Upper lobe of left lung (tissue), 4 donors: ENCODE results near the gene ANKRD35.
A peak's percentile ranks its signal among the peaks of the same experiment; 100 is the strongest.

Experiments used
- EP300 ChIP-seq, 4 donors: sonication (generic); formaldehyde crosslinking; IDR thresholded peaks; one replicate each; pipeline ENCODE4 v1.5.1; 2017; ENCODE audit warnings: antibody characterized with exemption in 4 of 4, control low read depth in 2 of 4
- POLR2A ChIP-seq, 4 donors: fragments of 450-650 bp; IDR thresholded peaks; one replicate each; pipeline ENCODE4 v1.5.1; 2016 to 2017; ENCODE audit warnings: antibody characterized with exemption in 4 of 4, mild to moderate bottlenecking in 2 of 4
- POLR2AphosphoS5 ChIP-seq, 2 donors: sonication (generic); formaldehyde crosslinking; IDR thresholded peaks; one replicate each; pipeline ENCODE4 v1.5.1; 2017; ENCODE audit warnings: antibody characterized with exemption in 2 of 2
- TF ChIP-seq, protein P1 (sequence below), 6 experiments: fragments of 450-650 bp in 4 of 6; fragments of 200-600 bp in 2 of 6; sonication (generic) in 2 of 6; IDR thresholded peaks; one replicate each; pipeline ENCODE4 v1.5.1; 2016 to 2019; ENCODE audit warnings: antibody characterized with exemption in 6 of 6

DNA sequence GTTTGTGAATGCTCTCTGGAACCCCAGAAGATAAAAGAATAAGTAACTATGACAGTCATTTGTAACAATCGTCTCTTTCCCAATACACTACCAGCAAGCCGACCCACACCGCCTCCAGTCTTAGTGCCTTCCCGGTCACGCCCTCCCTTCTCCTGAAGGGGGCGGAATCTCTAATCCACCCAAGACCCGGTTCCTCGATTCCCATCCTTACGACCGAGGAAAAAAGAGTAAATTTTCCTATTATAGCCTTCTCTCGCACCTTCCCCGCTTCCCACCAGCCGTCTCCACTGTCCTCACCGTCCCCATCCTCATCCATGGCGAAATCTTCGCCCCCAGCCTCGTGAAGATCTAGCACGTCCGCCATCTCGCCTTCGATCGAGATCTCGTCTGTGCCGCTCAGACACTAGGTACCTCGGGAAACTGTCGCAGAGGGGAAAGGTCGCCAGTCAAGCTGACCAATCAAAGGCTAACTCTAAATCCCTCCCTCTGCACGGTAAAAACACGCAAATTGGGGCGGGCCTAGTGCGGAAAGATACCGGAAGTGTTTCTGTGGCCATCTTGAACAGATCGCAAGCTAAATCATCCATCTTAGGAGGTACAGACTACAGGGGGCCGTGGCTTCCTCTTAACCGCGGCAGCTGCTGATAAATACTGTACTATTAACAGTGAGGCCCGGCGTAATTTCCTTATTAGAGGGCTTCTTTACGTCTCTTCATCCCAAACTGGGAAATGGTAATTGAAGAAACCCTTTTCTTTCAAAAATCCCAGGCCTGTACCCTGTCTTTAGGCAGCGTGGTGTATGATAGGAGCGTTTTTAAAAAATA, 41.6 kb upstream of the ANKRD35 start, which contains the start of gene RBM8A:
- TF ChIP-seq, protein P1, sequence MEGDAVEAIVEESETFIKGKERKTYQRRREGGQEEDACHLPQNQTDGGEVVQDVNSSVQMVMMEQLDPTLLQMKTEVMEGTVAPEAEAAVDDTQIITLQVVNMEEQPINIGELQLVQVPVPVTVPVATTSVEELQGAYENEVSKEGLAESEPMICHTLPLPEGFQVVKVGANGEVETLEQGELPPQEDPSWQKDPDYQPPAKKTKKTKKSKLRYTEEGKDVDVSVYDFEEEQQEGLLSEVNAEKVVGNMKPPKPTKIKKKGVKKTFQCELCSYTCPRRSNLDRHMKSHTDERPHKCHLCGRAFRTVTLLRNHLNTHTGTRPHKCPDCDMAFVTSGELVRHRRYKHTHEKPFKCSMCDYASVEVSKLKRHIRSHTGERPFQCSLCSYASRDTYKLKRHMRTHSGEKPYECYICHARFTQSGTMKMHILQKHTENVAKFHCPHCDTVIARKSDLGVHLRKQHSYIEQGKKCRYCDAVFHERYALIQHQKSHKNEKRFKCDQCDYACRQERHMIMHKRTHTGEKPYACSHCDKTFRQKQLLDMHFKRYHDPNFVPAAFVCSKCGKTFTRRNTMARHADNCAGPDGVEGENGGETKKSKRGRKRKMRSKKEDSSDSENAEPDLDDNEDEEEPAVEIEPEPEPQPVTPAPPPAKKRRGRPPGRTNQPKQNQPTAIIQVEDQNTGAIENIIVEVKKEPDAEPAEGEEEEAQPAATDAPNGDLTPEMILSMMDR (IDR thresholded peaks at IDR 0.05): peak; percentile 54 to 81 (median 66)
- TF ChIP-seq POLR2A (IDR thresholded peaks at IDR 0.05) (peak; percentile 25 to 98 (median 96)), EP300 (IDR thresholded peaks at IDR 0.05) (peak in 1 of 4 donors; percentile 2), POLR2AphosphoS5 (IDR thresholded peaks at IDR 0.05) (peak; percentile 99 to 100)
